Adrenal gland (tissue), 5 donors: ENCODE data around the gene NUP210.

ENCODE experiments used
- CTCF ChIP-seq, 6 experiments: fragments of 450-650 bp in 4 of 6; fragments of 200-600 bp in 2 of 6; sonication (generic) in 1 of 6; IDR thresholded peaks; 1 replicate in 5 of 6; 2 replicates in 1 of 6; pipeline versions ENCODE4 v1.5.1 to v1.8.0; 2016 to 2021; ENCODE audit warnings: antibody characterized with exemption in 6 of 6, mild to moderate bottlenecking in 2 of 6, moderate library complexity in 1 of 6
- POLR2A ChIP-seq, 2 donors: fragments of 450-650 bp; IDR thresholded peaks; one replicate each; pipeline ENCODE4 v1.6.1; 2017; ENCODE audit warnings: antibody characterized with exemption in 2 of 2, mild to moderate bottlenecking in 2 of 2, moderate library complexity in 1 of 2
- donor health status: DM: no; HTN: no; CAD: no.

DNA sequence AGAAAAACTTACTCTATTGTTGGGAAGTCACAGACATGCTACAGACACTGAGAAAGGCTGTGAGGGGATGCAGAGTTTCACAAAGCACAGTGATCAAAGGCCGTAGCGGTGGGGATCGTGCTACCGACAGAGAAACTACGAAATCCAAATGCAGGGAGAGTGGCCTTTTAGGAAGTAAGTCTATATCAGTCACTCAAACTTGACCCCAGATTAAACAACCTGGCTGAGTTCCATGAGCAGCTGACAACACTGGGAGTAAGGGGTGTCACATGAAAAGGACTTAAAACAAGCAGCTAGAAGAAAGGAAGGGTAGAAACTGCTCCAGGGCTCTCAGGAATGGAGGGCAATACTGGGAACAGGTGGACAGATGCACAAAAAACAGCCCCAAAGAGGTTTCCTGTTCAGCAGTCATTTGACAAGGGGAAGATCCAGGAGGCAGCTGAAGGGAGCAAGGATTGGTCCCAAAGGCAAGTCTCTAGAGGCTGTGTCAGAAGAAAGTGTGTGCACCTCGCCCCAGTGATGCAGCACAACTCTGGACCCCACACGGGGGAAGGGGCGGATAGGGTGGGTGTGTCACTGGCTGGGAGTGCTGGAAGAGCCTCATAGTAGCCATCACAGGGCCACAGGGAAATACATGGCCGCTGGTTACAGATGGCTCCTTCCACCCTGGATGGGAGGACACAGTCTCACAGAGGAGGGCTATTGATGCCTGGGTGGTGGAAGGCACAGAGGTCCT lies 39.7 kb upstream of the NUP210 start:
- no peak for TF ChIP-seq POLR2A (IDR thresholded peaks at IDR 0.05)
- no peak for TF ChIP-seq CTCF (IDR thresholded peaks at IDR 0.05)
